Trophoblast cell (in vitro differentiated cells and primary cell): Measurements from ENCODE around the gene EP300.
A peak's percentile ranks its signal among the peaks of the same experiment; 100 is the strongest.

Experiments
- DNase-seq, 2 donors: peaks; one replicate each; pipeline ENCODE4 v3.0.0-alpha.2; 2016
- H2AFZ ChIP-seq: 2 replicates; pipeline ENCODE4 v1.6.1; 2013; ENCODE audit warnings: low read length, moderate library complexity, mild to moderate bottlenecking; ENCODE audit not compliant: insufficient read depth, poor library complexity
- H2AK5ac ChIP-seq: 2 replicates; pipeline ENCODE4 v1.6.1; 2013; ENCODE audit warnings: mild to moderate bottlenecking, low read length
- H2BK120ac ChIP-seq: 2 replicates; pipeline ENCODE4 v1.6.1; 2013; ENCODE audit warnings: low read length, mild to moderate bottlenecking, moderate library complexity; ENCODE audit not compliant: insufficient read depth, poor library complexity
- H2BK12ac ChIP-seq: 2 replicates; pipeline ENCODE4 v1.6.1; 2013; ENCODE audit warnings: mild to moderate bottlenecking, low read length, moderate library complexity
- H2BK5ac ChIP-seq: 2 replicates; pipeline ENCODE4 v1.6.1; 2013; ENCODE audit warnings: low read length, low read depth, moderate library complexity, mild to moderate bottlenecking; ENCODE audit not compliant: poor library complexity
- H3K14ac ChIP-seq: 2 replicates; pipeline ENCODE4 v1.6.1; 2013; ENCODE audit warnings: mild to moderate bottlenecking, low read length
- H3K18ac ChIP-seq: 2 replicates; pipeline ENCODE4 v1.6.1; 2013; ENCODE audit warnings: mild to moderate bottlenecking, low read length
- H3K23ac ChIP-seq: 2 replicates; pipeline ENCODE4 v1.6.1; 2013; ENCODE audit warnings: low read length
- H3K27ac ChIP-seq: 2 replicates; pipeline ENCODE4 v1.5.1; 2013; ENCODE audit warnings: low read depth, mild to moderate bottlenecking, inconsistent platforms, low read length, moderate library complexity
- H3K27me3 ChIP-seq: 2 replicates; pipeline ENCODE4 v1.6.1; 2013; ENCODE audit warnings: inconsistent platforms, mild to moderate bottlenecking, low read length, moderate library complexity; ENCODE audit not compliant: insufficient read depth
- H3K36me3 ChIP-seq, 2 experiments: 1 replicate in 1 of 2; 2 replicates in 1 of 2; pipeline ENCODE4 v1.6.1; 2013; ENCODE audit warnings: low read length in 2 of 2, mild to moderate bottlenecking in 2 of 2, moderate library complexity in 1 of 2; ENCODE audit not compliant: insufficient read depth in 2 of 2, control insufficient read depth in 1 of 2
- H3K4ac ChIP-seq: 2 replicates; pipeline ENCODE4 v1.6.1; 2013; ENCODE audit warnings: low read depth, mild to moderate bottlenecking, low read length, moderate library complexity
- H3K4me1 ChIP-seq, 2 experiments: 1 replicate in 1 of 2; 2 replicates in 1 of 2; pipeline ENCODE4 v1.6.1; 2013; ENCODE audit warnings: low read length in 2 of 2, mild to moderate bottlenecking in 2 of 2, moderate library complexity in 1 of 2; ENCODE audit not compliant: insufficient read depth in 2 of 2, control insufficient read depth in 1 of 2
- H3K4me2 ChIP-seq: 2 replicates; pipeline ENCODE4 v1.6.1; 2013; ENCODE audit warnings: inconsistent platforms, mild to moderate bottlenecking, low read length, moderate library complexity
- H3K4me3 ChIP-seq: 2 replicates; pipeline ENCODE4 v1.5.1; 2013; ENCODE audit warnings: mild to moderate bottlenecking, low read depth, low read length, inconsistent platforms
- H3K79me1 ChIP-seq: one replicate; pipeline ENCODE4 v1.6.1; 2013; ENCODE audit warnings: low read length
- H3K79me2 ChIP-seq: 2 replicates; pipeline ENCODE4 v1.6.1; 2013; ENCODE audit warnings: low read length, mild to moderate bottlenecking; ENCODE audit not compliant: control insufficient read depth, insufficient read depth, poor library complexity
- H3K9ac ChIP-seq: 2 replicates; pipeline ENCODE4 v1.6.1; 2013; ENCODE audit warnings: mild to moderate bottlenecking, low read length
- H3K9me3 ChIP-seq: 2 replicates; pipeline ENCODE4 v1.6.1; 2013; ENCODE audit warnings: low read depth, mild to moderate bottlenecking, control low read depth, inconsistent platforms, low read length; ENCODE audit not compliant: insufficient read depth
- H4K12ac ChIP-seq: 2 replicates; pipeline ENCODE4 v1.6.1; 2013; ENCODE audit warnings: low read depth, mild to moderate bottlenecking, low read length, moderate library complexity
- H4K8ac ChIP-seq: 2 replicates; pipeline ENCODE4 v1.6.1; 2013; ENCODE audit warnings: low read depth, mild to moderate bottlenecking, low read length, moderate library complexity
- H4K91ac ChIP-seq: one replicate; pipeline ENCODE4 v1.6.1; 2013; ENCODE audit warnings: low read depth, mild to moderate bottlenecking, low read length, moderate library complexity
- WGBS: extraction: QIAGEN DNeasy Blood & Tissue Kit; methylation state at CpG from one replicate; pipeline ENCODE4 v1.1.7; 2013; ENCODE audit warnings: missing lambda C conversion rate; ENCODE audit not compliant: insufficient read length, insufficient coverage; ENCODE audit errors: extremely low coverage; 5-methylcytosine and 5-hydroxymethylcytosine counted together

EP300 gene

GRCh38 chr22:41146573-41146972 lies 54.2 kb downstream of the EP300 start:
- H3K27me3 ChIP-seq, result no peaks in the 10 kb centered on the region
- no peaks in the 10 kb centered on the region for H3K79me1 ChIP-seq
- H3K14ac ChIP-seq, result no peak overlapping the region
- WGBS, result no CpG with 5 or more reads among the region's 4 CpGs
- no peak overlapping the region for H2AFZ ChIP-seq
- no peak overlapping the region for H4K91ac ChIP-seq
- no peaks in the 10 kb centered on the region for H3K9me3 ChIP-seq
- no peak for DNase-seq
- no peak overlapping the region for H2BK5ac ChIP-seq
- no peaks in the 10 kb centered on the region for H3K79me2 ChIP-seq
- H3K4me3 ChIP-seq, result no peak overlapping the region
- H3K36me3 ChIP-seq, result peaks cover 51 to 57% of the 10 kb centered on the region in 2 experiments
- no peak overlapping the region for H3K4ac ChIP-seq
- H3K4me1 ChIP-seq, result no peaks in the 10 kb centered on the region
- H3K23ac ChIP-seq, result no peak overlapping the region
- no peak overlapping the region for H3K9ac ChIP-seq
- H2BK12ac ChIP-seq, result no peak overlapping the region
- H3K4me2 ChIP-seq, result no peak overlapping the region
- H4K8ac ChIP-seq, result no peak overlapping the region
- no peak overlapping the region for H3K18ac ChIP-seq
- no peak overlapping the region for H2AK5ac ChIP-seq
- H3K27ac ChIP-seq, result no peak overlapping the region
- no peak overlapping the region for H2BK120ac ChIP-seq
- no peak overlapping the region for H4K12ac ChIP-seq

DNA sequence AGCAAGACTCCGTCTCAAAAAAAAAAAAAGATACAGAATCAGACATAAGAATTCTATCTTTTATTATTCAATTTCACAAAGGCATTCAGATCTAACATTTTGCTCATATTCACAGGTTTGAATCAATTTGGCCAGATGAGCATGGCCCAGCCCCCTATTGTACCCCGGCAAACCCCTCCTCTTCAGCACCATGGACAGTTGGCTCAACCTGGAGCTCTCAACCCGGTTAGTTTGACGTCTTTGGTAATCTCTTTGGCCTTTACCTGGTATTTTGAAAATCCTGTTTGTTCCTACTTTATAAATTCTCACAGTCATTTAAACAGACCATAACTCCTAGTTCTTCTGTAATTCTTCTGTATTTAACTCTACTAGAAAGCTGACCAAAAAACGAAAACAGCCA lies 55.3 kb downstream of the EP300 start:
- Histone ChIP-seq H3K4me1 (no peaks in the 10 kb centered on the region), H2BK120ac (no peak overlapping the region), H3K4ac (no peak overlapping the region), H4K12ac (no peak overlapping the region), H3K9me3 (no peaks in the 10 kb centered on the region), H2AK5ac (no peak overlapping the region), H3K18ac (peak overlapping the region; percentile 46), H3K14ac (no peak overlapping the region), H3K36me3 (peaks cover 47 to 56% of the 10 kb centered on the region in 2 experiments), H2BK5ac (no peak overlapping the region), H3K27ac (no peak overlapping the region), H3K79me1 (no peaks in the 10 kb centered on the region), H3K4me2 (no peak overlapping the region), H3K27me3 (no peaks in the 10 kb centered on the region), H3K79me2 (no peaks in the 10 kb centered on the region), H3K9ac (no peak overlapping the region), H4K91ac (no peak overlapping the region), H2BK12ac (no peak overlapping the region), H3K4me3 (no peak overlapping the region), H3K23ac (no peak overlapping the region), H2AFZ (no peak overlapping the region), H4K8ac (no peak overlapping the region)
- no CpG with 5 or more reads among the region's 5 CpGs for WGBS
- no peak for DNase-seq

DNA sequence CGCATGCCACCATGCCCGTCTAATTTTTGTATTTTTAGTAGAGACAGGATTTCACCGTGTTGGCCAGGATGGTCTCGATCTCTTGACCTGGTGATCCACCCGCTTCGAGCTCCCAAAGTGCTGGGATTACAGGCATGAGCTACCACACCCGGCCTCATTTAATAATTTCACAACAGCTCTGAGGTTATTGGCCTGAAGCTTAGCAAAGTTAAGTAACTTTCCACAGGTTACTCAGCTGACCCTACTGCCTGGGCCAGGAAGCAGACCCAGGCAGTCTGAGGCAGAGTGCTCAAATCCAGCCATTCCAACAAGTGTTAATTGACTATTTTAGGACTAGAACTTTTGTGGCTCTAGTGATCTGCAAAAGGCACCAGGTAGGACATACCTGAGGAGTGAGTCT lies 60.5 kb downstream of the EP300 start:
- Histone ChIP-seq H3K4me1 (no peaks in the 10 kb centered on the region), H4K91ac (no peak overlapping the region), H3K18ac (no peak overlapping the region), H3K23ac (no peak overlapping the region), H3K4ac (no peak overlapping the region), H2BK12ac (no peak overlapping the region), H3K9ac (no peak overlapping the region), H2AK5ac (no peak overlapping the region), H4K12ac (no peak overlapping the region), H3K27ac (no peak overlapping the region), H4K8ac (no peak overlapping the region), H2BK5ac (no peak overlapping the region), H3K14ac (no peak overlapping the region), H2BK120ac (no peak overlapping the region), H3K4me3 (no peak overlapping the region), H3K9me3 (no peaks in the 10 kb centered on the region), H3K79me1 (no peaks in the 10 kb centered on the region), H3K4me2 (no peak overlapping the region), H3K27me3 (no peaks in the 10 kb centered on the region), H3K36me3 (peaks cover 45 to 69% of the 10 kb centered on the region in 2 experiments), H3K79me2 (no peaks in the 10 kb centered on the region), H2AFZ (no peak overlapping the region)
- no CpG with 5 or more reads among the region's 7 CpGs for WGBS
- no peak for DNase-seq

GRCh38 chr22:41157083-41157482 lies 64.7 kb downstream of the EP300 start:
- H3K79me1 ChIP-seq, result no peaks in the 10 kb centered on the region
- H3K4me3 ChIP-seq, result no peak overlapping the region
- H3K9ac ChIP-seq, result no peak overlapping the region
- no peak overlapping the region for H4K8ac ChIP-seq
- no peak overlapping the region for H3K4ac ChIP-seq
- no peak overlapping the region for H3K4me2 ChIP-seq
- no peak overlapping the region for H3K14ac ChIP-seq
- no peaks in the 10 kb centered on the region for H3K79me2 ChIP-seq
- no peak for DNase-seq
- no peak overlapping the region for H2BK12ac ChIP-seq
- no peak overlapping the region for H2AK5ac ChIP-seq
- no peak overlapping the region for H2AFZ ChIP-seq
- no peak overlapping the region for H4K91ac ChIP-seq
- H4K12ac ChIP-seq, result no peak overlapping the region
- no peak overlapping the region for H3K27ac ChIP-seq
- H2BK5ac ChIP-seq, result no peak overlapping the region
- no peak overlapping the region for H3K18ac ChIP-seq
- H2BK120ac ChIP-seq, result no peak overlapping the region
- H3K23ac ChIP-seq, result no peak overlapping the region
- WGBS, result no CpG with 5 or more reads among the region's 4 CpGs
- peaks cover 2% of the 10 kb centered on the region for H3K9me3 ChIP-seq
- H3K36me3 ChIP-seq, result peaks cover 44 to 63% of the 10 kb centered on the region in 2 experiments
- H3K4me1 ChIP-seq, result no peaks in the 10 kb centered on the region
- H3K27me3 ChIP-seq, result no peaks in the 10 kb centered on the region
